Stimulated activated CD8-positive, alpha-beta memory T cell treated with anti-CD3 and anti-CD28 coated beads, Interleukin-2, amount 100 ng/mL, for 48 hours (primary cell): ENCODE results near the gene ELOVL6.

ENCODE experiments used
- DNase-seq, 2 donors: peaks; one replicate each; pipeline ENCODE4 v3.0.0-alpha.2; 2020; ENCODE audit warnings: low read depth in 2 of 2

ELOVL6 gene

DNA sequence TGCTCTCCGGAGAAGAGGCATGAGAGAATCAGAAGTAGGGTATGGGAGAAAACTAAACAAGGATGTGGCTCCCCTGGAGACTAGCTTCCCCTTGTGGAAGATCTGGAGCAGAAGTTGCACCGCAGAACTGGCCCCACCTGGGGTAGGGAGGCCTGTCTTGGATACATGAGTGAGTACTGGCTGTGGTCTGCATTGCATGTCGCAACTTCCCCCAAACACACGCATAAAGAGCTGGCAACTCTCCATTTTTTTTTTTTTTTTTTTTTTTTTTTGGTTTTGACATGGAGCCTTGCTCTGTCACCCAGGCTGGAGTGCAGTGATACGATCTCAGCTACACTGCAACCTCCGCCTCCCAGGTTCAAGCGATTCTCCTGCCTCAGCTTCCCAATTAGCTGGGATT is 165.8 kb downstream of the ELOVL6 start:
- no peak for DNase-seq

- DNase-seq: no peak
Measured at GRCh38 chr4:110025718-110026117, 172.7 kb downstream of the ELOVL6 start.

DNA sequence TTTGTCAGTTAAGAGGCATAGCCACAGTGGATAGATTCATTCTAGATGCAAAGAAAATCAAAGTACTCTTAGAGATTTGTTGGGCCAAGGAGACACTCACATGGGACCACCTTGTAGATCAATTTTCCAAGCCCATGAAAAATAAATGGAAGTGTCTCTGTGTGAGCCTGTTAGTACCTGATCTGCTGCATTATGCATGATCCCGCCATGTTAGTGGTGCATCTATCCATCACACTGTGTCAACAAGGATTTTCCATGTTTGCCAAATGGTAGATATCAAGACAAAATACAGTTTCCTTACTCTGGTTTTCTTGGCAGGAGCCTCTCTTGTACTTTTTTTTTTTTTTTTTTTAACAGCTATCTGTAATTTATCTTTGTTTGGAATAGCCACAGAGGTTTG is 173.4 kb downstream of the ELOVL6 start:
- no peak for DNase-seq

DNA sequence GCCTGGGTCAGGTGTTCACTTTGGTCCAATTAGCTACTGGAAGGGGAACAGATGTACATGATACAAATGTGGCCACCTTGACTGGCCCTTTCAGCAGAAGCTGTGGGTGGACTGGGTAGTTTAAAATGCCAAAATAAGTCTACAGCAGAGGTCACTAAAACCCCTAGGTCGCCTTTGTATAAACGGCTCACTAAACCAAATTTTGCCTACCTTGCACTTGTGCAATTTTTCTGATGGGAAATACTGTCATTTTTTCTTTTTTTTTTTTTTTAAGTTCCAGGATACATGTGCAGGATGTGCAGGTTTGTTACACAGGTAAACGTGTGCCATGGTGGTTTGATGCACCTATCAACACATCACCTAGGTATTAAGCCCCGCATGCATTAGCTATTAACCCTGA is 176.0 kb downstream of the ELOVL6 start:
- DNase-seq: no peak

GRCh38 chr4:110020646-110021443 is 177.6 kb downstream of the ELOVL6 start:
- DNase-seq: no peak

- no peak for DNase-seq
Measured at GRCh38 chr4:110020139-110020538, 178.3 kb downstream of the ELOVL6 start.

DNA sequence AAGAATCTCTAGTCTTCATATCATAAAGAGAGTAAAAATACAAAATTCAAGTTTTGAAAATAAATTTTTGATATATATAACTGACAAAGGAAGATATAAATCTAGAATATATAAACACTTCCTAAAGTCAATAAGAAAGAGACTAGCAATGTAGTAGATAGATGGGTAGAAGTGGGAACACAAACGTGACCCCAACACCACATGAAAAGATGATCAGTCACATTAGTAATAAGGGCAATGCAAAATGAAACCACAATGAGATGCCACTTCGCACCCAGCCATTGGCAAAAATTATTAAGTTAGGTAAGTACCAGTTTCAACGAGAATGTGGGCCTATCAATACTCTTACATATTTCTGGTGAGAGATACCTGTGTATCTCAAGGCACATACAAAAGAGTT is 179.3 kb downstream of the ELOVL6 start:
- DNase-seq: no peak

GRCh38 chr4:110014233-110014632 is 184.2 kb downstream of the ELOVL6 start:
- no peak for DNase-seq

DNA sequence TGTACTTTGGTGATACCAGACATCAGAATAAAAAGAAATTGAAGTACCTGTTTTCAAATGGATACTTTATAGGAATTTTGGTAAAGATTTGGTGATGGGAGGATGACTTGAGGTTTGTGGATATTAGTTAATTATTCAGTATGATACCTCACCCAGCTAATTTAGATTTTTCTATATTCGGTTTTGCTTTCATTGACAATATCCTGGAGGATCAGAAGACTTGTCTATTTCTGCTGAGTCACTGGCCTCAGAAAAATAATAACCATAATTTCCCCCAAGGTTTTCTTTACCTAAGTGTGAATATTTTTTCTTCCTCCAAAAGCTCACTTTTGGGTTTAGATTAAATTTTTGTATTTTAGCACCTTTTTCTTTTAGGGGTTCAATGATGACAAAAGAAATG is 185.5 kb downstream of the ELOVL6 start:
- no peak for DNase-seq

GRCh38 chr4:110010797-110011196 is 187.6 kb downstream of the ELOVL6 start:
- DNase-seq: no peak

DNA sequence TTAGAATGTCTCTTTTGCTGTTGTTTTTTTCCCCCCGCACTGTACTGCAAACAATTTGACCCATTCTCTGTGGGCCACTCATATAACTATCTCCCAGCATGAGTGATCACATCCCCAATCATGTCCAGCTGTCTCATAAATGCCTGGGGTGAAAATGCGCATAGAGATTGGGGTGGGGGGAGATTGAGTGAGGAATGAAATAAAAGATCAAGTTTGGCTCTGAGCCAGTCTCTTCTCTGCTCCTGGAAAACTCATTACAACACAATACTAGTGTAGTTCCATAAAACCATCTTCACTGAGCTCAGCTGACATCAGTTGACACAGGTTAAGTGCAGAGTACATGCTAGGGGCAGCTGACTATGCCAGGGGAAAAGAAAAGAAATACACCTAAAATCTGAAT is 188.9 kb downstream of the ELOVL6 start:
- no peak for DNase-seq

DNA sequence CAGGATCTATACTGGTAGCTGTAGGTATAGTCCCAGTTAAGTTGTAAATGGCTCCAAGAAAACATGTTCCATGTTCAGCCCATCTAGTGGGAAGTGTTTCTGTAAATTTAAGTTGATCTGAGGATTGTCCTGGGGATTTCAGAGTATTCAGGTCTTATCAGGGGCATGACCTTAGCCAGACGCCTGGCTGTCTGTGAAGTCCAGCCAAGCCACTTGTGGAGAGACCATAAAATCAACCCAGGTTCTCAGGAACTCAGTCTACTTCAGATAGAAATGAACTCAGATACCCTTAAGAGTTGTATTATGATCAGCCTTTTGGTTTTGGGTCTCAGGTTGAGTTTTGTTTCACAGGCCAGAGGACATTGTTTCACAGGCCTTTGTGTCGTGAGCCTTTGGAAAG is 189.9 kb downstream of the ELOVL6 start:
- no peak for DNase-seq

DNA sequence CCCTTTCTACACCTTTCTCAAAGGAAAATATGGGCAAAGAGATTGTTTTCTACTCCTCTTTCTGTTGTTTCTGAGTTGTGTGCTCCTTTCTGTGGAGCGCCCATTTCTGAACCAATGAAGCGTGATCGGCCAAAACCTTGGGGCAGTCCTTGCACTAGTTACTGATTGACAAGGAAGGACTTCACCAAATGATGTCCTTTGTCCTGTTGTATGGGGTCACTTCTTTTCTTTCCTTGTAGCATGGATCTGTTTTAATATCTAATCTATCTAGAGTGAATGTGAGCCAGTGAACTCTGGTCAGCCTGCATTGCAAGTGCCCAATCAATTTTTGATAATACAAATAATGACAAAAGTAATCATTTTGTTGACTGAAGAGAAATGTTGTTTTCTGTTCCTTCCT is 191.2 kb downstream of the ELOVL6 start:
- no peak for DNase-seq

DNA sequence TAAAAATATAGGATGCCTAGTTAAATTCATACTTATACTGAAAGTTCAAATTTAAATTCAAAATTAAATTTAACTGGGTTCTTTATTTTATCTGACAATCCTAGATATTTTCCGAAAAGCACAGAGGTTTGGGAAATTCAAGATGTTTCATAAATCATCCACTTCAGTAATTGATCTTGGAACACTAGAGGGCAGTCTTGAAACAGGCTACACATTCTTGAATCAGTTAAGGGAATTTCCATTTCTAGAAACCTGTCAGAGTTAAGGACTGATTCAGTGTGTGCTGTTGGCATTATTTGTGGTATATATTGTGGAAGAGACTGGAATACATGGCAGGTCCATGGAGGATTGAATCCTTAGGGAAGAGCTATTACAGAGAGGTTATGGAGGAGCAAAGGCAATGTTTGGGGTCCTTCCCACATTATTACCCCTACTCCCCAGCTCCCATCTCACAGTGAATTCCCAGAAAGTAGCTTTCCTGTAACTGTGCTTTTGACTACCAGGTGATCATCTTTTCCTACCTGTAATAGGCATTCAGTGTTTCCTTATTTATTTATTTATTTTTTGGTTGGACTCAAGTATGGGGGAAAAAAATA is 192.9 kb downstream of the ELOVL6 start:
- no peak for DNase-seq

- DNase-seq: no peak
Measured at GRCh38 chr4:110004556-110004955, 193.9 kb downstream of the ELOVL6 start.

- DNase-seq: no peak
Measured at GRCh38 chr4:110003401-110004187, 194.8 kb downstream of the ELOVL6 start.

DNA sequence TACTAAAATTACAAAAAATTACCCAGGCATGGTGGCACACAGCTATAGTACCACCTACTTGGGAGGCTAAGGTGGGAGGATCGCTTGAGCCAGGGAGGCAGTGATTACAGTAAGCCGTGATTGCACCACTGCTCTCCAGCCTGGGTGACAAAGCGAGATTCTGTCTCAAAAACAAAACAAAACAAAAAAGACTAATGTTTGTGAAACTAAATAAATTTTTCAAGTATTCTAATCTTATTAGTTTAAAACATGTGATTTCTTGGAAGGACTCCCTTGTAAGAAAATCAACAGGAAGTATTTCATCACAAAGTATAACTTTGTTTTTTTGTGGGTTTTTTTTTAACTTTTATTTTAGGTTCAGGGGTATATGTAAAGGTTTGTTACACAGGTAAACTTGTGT is 196.1 kb downstream of the ELOVL6 start:
- no peak for DNase-seq

- no peak for DNase-seq
Measured at GRCh38 chr4:109999585-109999912, 198.9 kb downstream of the ELOVL6 start.

DNA sequence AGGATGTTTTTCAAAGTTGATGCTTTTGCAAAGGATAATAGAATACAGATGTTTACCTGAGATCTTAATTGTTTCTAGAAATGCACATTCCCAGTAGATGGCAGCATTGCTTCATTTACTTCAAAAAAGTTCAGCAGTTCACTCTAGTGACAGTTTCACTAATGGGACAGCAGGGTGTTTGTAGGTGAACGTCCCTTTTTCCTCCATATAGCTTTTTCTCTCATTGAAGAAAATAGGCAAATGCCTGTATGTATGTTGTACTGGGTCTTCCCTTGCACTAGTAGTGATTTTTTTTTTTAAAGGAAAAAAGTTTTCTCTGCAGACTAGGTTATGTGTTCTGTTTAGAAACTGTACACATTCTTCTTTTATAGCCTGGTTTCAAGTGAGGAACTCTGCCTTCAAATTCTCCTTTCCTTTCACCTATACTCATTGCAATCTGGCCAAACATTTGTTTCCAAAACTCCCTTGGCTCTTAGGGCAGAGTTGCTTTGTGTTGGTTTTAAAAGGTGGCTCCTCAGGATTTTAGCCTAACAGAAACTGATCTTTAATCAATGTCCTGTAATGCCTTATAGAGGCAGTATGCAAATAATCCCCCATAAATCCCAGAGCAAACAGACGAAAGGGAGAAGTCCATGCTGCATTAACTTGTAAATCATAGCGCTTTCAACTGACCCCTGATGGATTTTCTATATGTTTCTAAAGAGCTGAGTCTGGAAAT is 199.4 kb downstream of the ELOVL6 start:
- no peak for DNase-seq

DNA sequence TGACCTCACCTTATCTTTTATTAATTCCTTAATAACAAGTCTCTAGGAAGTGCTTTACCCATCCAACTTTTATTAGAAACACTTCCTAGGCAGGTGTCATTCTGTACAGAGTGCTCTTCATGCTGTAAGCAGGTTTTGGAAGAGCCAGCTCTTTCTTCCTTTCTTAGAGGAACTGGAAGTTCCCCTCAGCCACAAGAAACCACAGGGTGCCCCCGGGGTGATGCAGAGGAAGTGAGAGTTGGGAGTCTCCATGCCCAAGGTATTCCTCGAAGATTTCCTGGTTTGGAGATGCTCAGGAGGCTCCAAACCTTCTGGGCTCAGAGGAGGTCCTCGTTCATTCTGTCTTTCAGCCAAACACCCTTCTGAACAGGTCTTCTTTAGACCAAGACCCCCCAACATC is 201.9 kb downstream of the ELOVL6 start:
- no peak for DNase-seq
